Sigmoid colon (tissue), 4 donors: ENCODE measurements around the gene MFSD6L.

Experiments
- CTCF ChIP-seq, 4 experiments: fragments of 450-650 bp in 3 of 4; fragments of 200-600 bp in 1 of 4; IDR thresholded peaks; one replicate each; pipeline ENCODE4 v1.5.1; 2016 to 2019; ENCODE audit warnings: antibody characterized with exemption in 4 of 4, mild to moderate bottlenecking in 3 of 4, moderate library complexity in 2 of 4
- EP300 ChIP-seq, 4 donors: sonication (generic); formaldehyde crosslinking; IDR thresholded peaks; one replicate each; pipeline ENCODE4 v1.6.1; 2017; ENCODE audit warnings: antibody characterized with exemption in 4 of 4
- POLR2A ChIP-seq, 2 donors: fragments of 450-650 bp; IDR thresholded peaks; one replicate each; pipeline ENCODE4 v1.6.1; 2016; ENCODE audit warnings: antibody characterized with exemption in 2 of 2, mild to moderate bottlenecking in 2 of 2, moderate library complexity in 2 of 2
- POLR2AphosphoS5 ChIP-seq, 4 donors: sonication (generic); formaldehyde crosslinking; IDR thresholded peaks; one replicate each; pipeline ENCODE4 v1.6.1; 2017; ENCODE audit warnings: antibody characterized with exemption in 4 of 4

- TF ChIP-seq CTCF (IDR thresholded peaks at IDR 0.05): no peak
- TF ChIP-seq POLR2A (IDR thresholded peaks at IDR 0.05): no peak
- TF ChIP-seq EP300 (IDR thresholded peaks at IDR 0.05): no peak
- no peak for TF ChIP-seq POLR2AphosphoS5 (IDR thresholded peaks at IDR 0.05)
Observed at GRCh38 chr17:8838551-8839095, 39.5 kb upstream of the MFSD6L start.
